Measurements from ENCODE around the gene FUT7. TPM values are rescaled to one million over a fixed set of nuclear protein-coding genes. Genes with fewer than 3 reads are reported as not detected.

Gene FUT7
- total RNA-seq, 1 donor from 2014 or later = 5.0 TPM

DNA sequence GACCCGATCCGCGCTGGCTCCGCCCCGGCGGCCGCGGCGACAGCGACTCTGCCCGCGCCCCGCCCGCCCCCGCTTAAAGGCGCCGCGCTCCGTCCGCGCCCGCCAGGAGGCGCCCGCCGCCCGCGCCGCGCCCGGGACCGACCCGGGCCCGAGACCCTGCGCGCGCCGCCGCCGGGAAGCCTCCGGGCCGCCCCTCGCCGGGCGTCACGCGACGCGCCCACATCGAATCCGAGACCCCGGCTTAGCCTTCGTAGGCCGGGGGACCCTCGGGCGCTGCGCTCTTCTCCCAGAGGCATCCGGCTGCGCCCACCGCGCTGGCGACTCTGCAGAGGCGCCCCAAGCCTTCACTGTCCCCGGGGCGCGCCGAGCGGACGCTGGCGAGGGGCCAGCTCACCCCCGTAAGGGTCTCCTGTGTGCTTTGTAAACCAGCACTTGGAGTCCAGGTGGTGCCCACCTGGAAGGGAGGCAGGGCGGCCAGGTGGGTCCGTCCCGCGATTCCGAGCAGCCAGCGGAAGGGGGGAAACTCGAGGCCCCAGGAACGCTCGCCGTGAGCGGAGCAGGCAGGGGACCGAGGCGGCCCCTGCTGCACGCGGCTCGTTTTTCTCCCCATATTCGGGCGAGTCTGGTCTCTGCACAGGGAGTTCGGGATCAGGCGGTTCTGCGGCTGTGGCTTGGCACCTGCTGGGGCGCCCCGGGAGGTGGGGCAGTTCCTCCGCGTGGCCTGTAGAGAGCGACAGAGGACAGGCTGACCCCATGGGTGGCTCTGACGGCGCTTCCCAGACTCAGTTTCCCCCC lies 3.4 kb downstream of the FUT7 start:
- intact Hi-C loops (cut with micrococcal nuclease) = loop anchor here (2.0 to 5.0 kb wide), 2 partner anchors 36 to 39 kb away; partner anchors contain the start of gene PAXX
- no peaks in the 10 kb centered on the region for H3K36me3 Mint-ChIP-seq (ENCODE audit: low read depth)
- H3K27me3 Mint-ChIP-seq = no peaks in the 10 kb centered on the region
- ChIA-PET CTCF (interaction anchor here (0.7 to 2.5 kb wide), 25 partner anchors 8 to 256 kb away, joined by 3 to 15 read pairs (median 4); partner anchors contain the start of genes AJM1, CLIC3, PAXX and RNF224), POLR2A (interaction anchor here (0.6 to 1.5 kb wide), 5 partner anchors 25 to 212 kb away, joined by 3 to 10 read pairs (median 3); partner anchors contain the start of genes CLIC3, PAXX and TUBB4B)
- ATAC-seq (ENCODE audit: low read depth) = peak; percentile 51
- DNase-seq = peak; percentile 77
- H3K27ac Mint-ChIP-seq = peak overlapping the region; percentile 35
- no peak for TF ChIP-seq CTCF (IDR thresholded peaks at IDR 0.05)
- peak overlapping the region; percentile 78 for H3K4me3 Mint-ChIP-seq
- H3K4me1 Mint-ChIP-seq = peaks cover 61% of the 10 kb centered on the region
- H3K9me3 Mint-ChIP-seq = no peaks in the 10 kb centered on the region

GRCh38 chr9:137027369-137028262 lies 4.3 kb downstream of the FUT7 start, which contains the start of gene ABCA2:
Gene ABCA2 (minus strand): TSS chr9:137028237. CDS start chr9:137028140, 97 bp downstream.
- no peaks in the 10 kb centered on the region for H3K9me3 Mint-ChIP-seq
- no peak for TF ChIP-seq CTCF (IDR thresholded peaks at IDR 0.05)
- intact Hi-C loops (cut with micrococcal nuclease) = loop anchor here (2.0 to 5.0 kb wide), 2 partner anchors 35 to 40 kb away; partner anchors contain the start of gene PAXX
- peaks cover 52% of the 10 kb centered on the region for H3K4me1 Mint-ChIP-seq
- POLR2A ChIA-PET = interaction anchor here (0.6 to 1.5 kb wide), 6 partner anchors 8 to 570 kb away, joined by 3 to 5 read pairs (median 4); partner anchors contain the start of genes CLIC3, PAXX and TUBB4B
- DNase-seq = peak; percentile 34
- no peaks in the 10 kb centered on the region for H3K36me3 Mint-ChIP-seq (ENCODE audit: low read depth)
- peak within 1 kb of the TSS; percentile 41 for H3K27ac Mint-ChIP-seq
- no peaks in the 10 kb centered on the region for H3K27me3 Mint-ChIP-seq
- ATAC-seq (ENCODE audit: low read depth) = no peak
- CTCF ChIA-PET = interaction anchor here (0.8 to 2.5 kb wide), 4 partner anchors 8 to 39 kb away, joined by 3 to 11 read pairs (median 5); partner anchors contain the start of gene CLIC3
- peak within 1 kb of the TSS; percentile 78 for H3K4me3 Mint-ChIP-seq

GRCh38 chr9:137026828-137027227 lies 5.1 kb downstream of the FUT7 start:
- peaks cover 46% of the 10 kb centered on the region for H3K4me1 Mint-ChIP-seq
- H3K4me3 Mint-ChIP-seq = peak overlapping the region; percentile 75
- no peak for DNase-seq
- intact Hi-C loops (cut with micrococcal nuclease) = loop anchor here (5.0 kb wide), 1 partner anchor 40 kb away; no protein-coding TSS in a partner anchor
- TF ChIP-seq CTCF (IDR thresholded peaks at IDR 0.05) = no peak
- no peaks in the 10 kb centered on the region for H3K27me3 Mint-ChIP-seq
- CTCF ChIA-PET = interaction anchor here (0.8 to 2.1 kb wide), 3 partner anchors 8 to 79 kb away, joined by 3 to 11 read pairs (median 4); no protein-coding TSS in a partner anchor
- no peaks in the 10 kb centered on the region for H3K9me3 Mint-ChIP-seq
- no peaks in the 10 kb centered on the region for H3K36me3 Mint-ChIP-seq (ENCODE audit: low read depth)
- ATAC-seq (ENCODE audit: low read depth) = no peak
- peak overlapping the region; percentile 41 for H3K27ac Mint-ChIP-seq
- POLR2A ChIA-PET = interaction anchor here (0.6 to 0.9 kb wide), 2 partner anchors 8 to 569 kb away, joined by 3 to 5 read pairs; no protein-coding TSS in a partner anchor

GRCh38 chr9:137026384-137026783 lies 5.5 kb downstream of the FUT7 start:
- ATAC-seq (ENCODE audit: low read depth) = no peak
- H3K27me3 Mint-ChIP-seq = no peaks in the 10 kb centered on the region
- no peak for DNase-seq
- no peaks in the 10 kb centered on the region for H3K9me3 Mint-ChIP-seq
- ChIA-PET POLR2A (no interaction called here), CTCF (interaction anchor here (1.0 to 2.1 kb wide), 4 partner anchors 9 to 78 kb away, joined by 3 to 11 read pairs (median 3); no protein-coding TSS in a partner anchor)
- H3K27ac Mint-ChIP-seq = no peak overlapping the region
- H3K36me3 Mint-ChIP-seq (ENCODE audit: low read depth) = no peaks in the 10 kb centered on the region
- H3K4me1 Mint-ChIP-seq = peaks cover 43% of the 10 kb centered on the region
- TF ChIP-seq CTCF (IDR thresholded peaks at IDR 0.05) = no peak
- intact Hi-C loops (cut with micrococcal nuclease) = loop anchor here (5.0 kb wide), 1 partner anchor 41 kb away; no protein-coding TSS in a partner anchor
- H3K4me3 Mint-ChIP-seq = peak overlapping the region; percentile 32

Data from activated B cell treated with CpG ODN at 0.5 μM for 24 hours (primary cell).